Testis (tissue), 2 donors: ENCODE data around the gene PDZD7.

Source experiments
- POLR2A ChIP-seq: fragments of 450-650 bp; IDR thresholded peaks from one replicate; pipeline ENCODE4 v1.6.1; 2017; ENCODE audit warnings: antibody characterized with exemption, mild to moderate bottlenecking, moderate library complexity
- TF ChIP-seq, protein P1 (sequence below), 3 experiments: fragments of 450-650 bp in 2 of 3; fragments of 200-600 bp in 1 of 3; sonication (generic) in 1 of 3; IDR thresholded peaks; one replicate each; pipeline ENCODE4 v1.5.1; 2016 to 2019; ENCODE audit warnings: antibody characterized with exemption in 3 of 3, mild to moderate bottlenecking in 2 of 3, moderate library complexity in 1 of 3

- TF ChIP-seq, protein P1, sequence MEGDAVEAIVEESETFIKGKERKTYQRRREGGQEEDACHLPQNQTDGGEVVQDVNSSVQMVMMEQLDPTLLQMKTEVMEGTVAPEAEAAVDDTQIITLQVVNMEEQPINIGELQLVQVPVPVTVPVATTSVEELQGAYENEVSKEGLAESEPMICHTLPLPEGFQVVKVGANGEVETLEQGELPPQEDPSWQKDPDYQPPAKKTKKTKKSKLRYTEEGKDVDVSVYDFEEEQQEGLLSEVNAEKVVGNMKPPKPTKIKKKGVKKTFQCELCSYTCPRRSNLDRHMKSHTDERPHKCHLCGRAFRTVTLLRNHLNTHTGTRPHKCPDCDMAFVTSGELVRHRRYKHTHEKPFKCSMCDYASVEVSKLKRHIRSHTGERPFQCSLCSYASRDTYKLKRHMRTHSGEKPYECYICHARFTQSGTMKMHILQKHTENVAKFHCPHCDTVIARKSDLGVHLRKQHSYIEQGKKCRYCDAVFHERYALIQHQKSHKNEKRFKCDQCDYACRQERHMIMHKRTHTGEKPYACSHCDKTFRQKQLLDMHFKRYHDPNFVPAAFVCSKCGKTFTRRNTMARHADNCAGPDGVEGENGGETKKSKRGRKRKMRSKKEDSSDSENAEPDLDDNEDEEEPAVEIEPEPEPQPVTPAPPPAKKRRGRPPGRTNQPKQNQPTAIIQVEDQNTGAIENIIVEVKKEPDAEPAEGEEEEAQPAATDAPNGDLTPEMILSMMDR (IDR thresholded peaks at IDR 0.05), result no peak
- TF ChIP-seq POLR2A, result no peak
Observed at GRCh38 chr10:100968062-100968736, 62.7 kb downstream of the PDZD7 start.
